Measurements from ENCODE around the gene BTBD1.
"Not testable (repeated sequence)": the region's sequence is repeated elsewhere in the genome, so short reads cannot be mapped to it uniquely, and the experiment has no call there.

The BTBD1 gene

GRCh38 chr15:83057696-83058376 lies 9.2 kb downstream of the BTBD1 start:
- no peak for DNase-seq (ENCODE audit: low spot score)

DNA sequence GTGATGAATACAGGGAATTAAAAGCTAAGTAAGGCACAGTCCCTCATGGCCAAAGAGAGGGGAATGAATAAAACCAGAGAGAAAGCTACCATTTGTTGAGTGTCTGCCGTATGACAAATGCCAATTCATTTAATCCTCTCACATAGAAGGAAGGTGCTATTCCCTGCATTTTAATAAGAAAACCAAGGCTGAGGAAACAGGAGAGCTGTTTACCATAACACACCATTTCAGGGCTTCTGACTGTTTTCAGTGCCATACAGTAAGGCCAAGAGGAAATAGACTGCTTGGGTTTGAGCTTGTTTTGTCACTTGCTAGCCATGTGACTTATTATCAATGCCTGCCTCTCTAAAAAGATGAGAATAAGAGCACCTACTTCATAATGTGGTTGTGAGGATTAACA lies 10.1 kb downstream of the BTBD1 start:
- DNase-seq (ENCODE audit: low spot score) = no peak

DNA sequence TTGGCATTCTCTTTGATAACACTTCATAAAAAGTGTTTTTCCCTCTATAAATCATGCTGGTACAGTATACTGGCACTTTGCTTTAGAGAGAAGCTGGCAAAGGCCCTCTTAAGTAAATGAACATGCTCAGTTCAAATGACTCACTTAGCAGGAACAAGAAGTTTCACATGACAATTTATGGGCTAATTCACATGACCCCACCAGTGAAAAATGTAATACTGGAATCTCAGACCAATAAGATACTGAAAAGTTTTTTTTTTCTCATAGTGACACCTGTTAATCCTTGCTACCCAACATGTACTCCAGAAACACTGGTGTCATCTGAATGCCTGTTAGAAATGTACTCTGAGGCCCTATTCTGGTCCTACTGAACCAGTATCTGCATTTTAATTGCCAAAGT lies 13.9 kb downstream of the BTBD1 start:
- DNase-seq (ENCODE audit: low spot score) = no peak

DNA sequence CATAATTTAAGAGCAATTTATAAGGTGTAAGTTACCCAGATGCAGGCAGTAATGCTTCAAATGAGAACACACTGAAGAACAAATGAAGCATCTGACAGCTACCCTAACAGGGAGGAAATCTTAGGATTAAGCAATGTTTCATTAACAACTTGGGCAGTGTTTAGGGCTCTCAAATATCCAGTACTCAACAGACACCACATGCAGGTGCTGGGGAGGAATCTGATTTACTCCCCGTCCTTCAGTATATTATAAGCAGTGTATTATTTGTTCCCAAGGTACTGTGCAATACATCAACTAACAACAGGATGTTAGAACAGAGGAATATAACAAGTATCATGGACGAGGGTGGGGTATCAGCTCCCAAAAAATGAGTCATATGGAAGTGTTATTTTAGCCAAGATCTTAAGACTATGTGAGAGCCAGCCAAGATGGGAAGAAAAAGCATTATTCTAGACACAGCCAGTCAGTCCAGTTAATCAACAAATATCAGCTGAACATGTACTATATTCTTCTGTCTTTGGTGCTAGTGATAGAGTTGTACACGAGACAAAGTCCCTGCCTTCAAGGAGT lies 20.4 kb downstream of the BTBD1 start:
- DNase-seq (ENCODE audit: low spot score) = no peak

- no peak for DNase-seq (ENCODE audit: low spot score)
Measured at GRCh38 chr15:83044156-83044555, 22.9 kb downstream of the BTBD1 start.

- no peak for DNase-seq (ENCODE audit: low spot score)
Measured at GRCh38 chr15:83039206-83039605, 27.8 kb downstream of the BTBD1 start.

DNA sequence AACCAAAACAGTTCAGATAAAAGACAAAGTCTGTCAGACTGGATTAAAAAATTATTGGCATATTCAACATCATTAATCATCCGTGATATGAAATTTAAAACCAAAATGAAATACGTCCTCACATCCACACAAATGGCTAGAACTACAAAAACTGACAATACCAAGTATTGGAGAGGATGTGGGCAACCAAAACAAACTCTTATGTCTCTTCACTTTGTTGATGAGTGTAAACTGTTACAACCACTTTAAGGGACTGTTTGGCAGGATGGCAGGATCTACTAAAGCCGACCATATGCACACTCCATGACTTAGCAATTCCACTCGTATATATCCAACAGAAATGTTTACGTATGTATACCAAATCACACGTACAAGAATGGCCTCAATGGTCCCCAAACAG lies 30.8 kb downstream of the BTBD1 start:
- no peak for DNase-seq (ENCODE audit: low spot score)

GRCh38 chr15:83031234-83031633 lies 35.8 kb downstream of the BTBD1 start:
- DNase-seq (ENCODE audit: low spot score) = not testable (repeated sequence)

GRCh38 chr15:83030021-83030420 lies 37.0 kb downstream of the BTBD1 start:
- DNase-seq (ENCODE audit: low spot score) = no peak

DNA sequence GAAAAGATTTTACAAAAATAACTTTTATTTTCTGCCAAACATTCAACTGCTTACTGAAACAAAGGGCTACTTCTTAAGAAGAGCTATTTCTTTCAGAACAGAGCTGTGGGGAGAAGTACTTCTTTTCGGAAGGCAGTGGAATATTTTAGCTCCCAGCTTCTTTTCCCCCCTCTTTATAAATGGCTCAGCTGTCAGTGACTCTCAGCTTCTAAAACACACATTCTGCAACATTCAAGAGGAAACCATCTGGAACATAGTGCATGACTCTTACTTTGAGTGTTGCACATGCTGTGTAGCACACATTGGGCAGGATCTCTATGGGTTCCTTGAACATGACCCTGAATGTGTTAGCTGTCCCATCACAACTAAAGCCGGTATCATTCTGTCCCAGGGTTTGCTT lies 48.6 kb downstream of the BTBD1 start:
- peak; percentile 60 for DNase-seq (ENCODE audit: low spot score)

- no peak for DNase-seq (ENCODE audit: low spot score)
Measured at GRCh38 chr15:83016906-83017305, 50.1 kb downstream of the BTBD1 start.

DNA sequence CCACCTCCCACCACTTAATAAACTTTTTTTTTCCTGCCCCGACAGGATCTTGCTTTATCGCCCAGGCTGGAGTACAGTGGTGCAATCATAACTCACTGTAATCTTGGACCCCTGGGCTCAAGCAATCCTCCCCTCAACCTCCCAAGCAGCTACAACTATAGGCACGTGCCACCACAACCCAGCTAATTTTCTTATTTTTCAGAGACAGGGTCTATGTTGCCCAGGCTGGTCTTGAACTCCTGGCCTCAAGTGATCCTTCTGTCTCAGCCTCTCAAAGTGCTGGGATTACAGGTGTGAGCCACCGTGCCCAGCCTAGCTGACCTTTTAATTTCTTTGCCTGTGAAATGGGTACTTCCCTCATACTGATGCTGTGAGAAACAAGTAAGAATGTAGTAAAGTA lies 51.7 kb downstream of the BTBD1 start:
- DNase-seq (ENCODE audit: low spot score) = no peak

DNA sequence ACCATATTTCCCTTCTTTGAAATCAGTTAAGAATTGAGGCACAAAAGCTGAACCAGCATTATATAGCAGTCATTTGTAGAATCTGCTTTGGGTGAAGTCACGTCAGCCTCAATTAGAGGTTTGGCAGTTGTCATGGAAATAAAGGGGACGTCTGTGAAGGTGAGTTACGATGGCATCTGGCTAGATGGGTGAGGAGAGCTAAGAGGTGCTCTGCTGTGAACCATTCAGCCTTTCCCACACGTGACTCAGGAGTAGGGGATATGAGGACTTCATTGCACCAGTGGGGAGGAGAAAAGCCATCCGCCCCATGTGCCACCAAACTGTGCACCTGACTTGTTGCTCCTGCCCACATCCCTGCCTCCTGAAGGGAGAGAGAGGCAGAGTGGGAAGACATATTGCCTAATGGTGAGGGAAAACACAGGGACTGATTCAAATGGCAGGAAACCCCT lies 52.8 kb downstream of the BTBD1 start:
- no peak for DNase-seq (ENCODE audit: low spot score)

DNA sequence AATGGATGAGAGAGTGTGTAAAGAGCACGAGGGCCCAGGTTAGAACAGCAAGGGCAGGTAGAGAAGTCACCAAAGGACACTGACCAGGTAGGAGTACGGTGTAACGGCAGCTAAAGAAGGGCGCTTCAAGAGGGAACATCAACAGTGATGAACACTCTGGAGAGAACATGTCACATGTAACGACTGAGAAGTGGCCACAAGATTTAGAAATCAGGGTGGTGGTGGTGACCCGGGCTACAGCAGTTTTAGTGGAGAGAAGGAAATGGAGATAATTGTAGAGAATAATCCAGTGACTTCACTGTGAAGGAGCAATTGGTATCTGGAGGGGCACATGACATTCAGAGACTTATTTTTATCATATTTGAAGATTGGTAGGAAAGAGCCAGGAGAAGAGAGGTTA lies 54.4 kb downstream of the BTBD1 start:
- DNase-seq (ENCODE audit: low spot score) = no peak

GRCh38 chr15:83012076-83012426 lies 55.0 kb downstream of the BTBD1 start:
- DNase-seq (ENCODE audit: low spot score) = no peak

DNA sequence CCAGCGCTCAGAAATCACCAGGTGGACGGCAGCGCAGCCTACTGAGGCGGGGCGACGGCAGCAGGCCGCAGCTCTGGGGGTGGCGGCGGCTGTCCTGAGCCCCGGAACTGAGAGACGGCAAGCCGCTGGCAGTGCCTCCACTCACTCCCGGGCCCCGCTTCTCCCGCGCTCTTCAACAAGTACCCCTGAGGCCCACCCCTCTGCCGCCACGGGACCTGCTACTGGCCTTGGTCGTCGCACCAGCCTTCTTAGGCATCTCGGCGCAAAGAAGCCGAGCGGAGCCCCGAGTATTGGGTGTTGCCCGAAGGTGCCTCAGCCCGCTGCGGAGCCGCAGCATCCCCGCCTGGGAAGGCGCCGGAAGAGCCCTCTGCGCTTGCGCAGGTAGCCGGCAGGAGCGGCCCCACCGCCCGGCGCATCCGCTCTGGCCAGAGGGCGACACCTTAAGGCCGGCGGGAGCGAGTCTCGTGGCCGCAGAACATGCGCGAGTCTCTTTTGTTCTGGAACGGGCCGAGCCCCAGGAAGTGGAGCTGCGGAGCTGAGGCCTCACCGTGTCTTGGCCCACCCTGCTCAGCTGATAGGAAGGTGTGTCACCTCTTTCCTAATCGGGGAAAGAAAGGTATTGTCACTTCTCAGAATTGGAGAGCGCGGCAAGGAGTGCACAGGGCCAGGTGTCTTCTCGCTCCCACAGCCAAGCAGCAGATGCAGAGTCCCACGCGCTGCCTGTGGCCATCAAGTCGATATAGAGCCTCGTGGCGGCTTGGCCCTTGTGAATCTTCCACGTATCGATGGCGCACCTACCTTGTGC lies 55.6 kb downstream of the BTBD1 start, which contains the start of gene C15orf40:
Gene C15orf40 (minus strand): TSS at position 369 of the 805 bp plus-strand sequence. CDS start 32 bp downstream, at position 337.
- DNase-seq (ENCODE audit: low spot score) = peak; percentile 92

- DNase-seq (ENCODE audit: low spot score) = peak; percentile 84
Measured at GRCh38 chr15:83010709-83011270, 56.3 kb downstream of the BTBD1 start.

GRCh38 chr15:83000672-83001031 lies 66.4 kb downstream of the BTBD1 start:
- DNase-seq (ENCODE audit: low spot score) = not testable (repeated sequence)

- DNase-seq (ENCODE audit: low spot score) = peak; percentile 74
Measured at GRCh38 chr15:82999905-83000671, 67.0 kb downstream of the BTBD1 start.

DNA sequence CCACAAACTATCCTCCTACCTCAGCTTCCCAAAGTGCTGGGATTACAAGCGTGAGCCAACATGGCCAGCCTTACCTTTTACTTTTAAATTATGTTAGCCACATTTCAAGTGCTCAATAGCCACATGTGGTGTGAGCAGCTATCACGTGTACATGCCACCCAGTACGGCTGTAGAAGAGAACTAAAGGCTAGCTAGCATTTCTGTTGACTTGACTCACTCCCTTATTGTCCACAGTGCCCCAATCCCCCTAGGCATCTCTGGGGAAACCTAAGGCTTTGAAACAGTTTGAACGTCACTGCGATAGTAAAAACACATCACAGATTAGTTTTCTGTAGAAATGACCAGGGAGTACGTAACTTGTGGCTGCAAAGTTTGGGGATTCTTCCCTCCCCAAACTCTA lies 67.6 kb downstream of the BTBD1 start:
- no peak for DNase-seq (ENCODE audit: low spot score)

GRCh38 chr15:82995938-82996337 lies 71.1 kb downstream of the BTBD1 start:
- DNase-seq (ENCODE audit: low spot score) = no peak

DNA sequence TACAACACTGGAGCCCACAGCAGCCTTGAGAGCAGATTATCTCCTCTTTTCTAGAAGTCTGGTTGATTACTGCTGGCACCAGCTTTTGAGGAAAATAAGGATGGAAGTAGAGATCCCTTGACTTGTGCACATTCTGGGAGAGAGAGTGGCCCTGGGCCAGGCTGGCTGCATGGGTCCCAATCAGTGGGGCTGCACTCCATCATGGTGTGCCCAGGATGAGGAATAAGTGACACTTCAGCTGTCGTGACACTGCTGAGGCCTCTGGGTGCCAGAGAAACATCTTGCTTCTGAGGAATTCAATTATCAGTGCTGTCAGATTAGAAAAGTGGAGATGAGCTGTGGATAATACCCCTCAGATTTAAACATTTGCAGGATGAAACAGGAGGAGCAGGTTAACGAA lies 72.0 kb downstream of the BTBD1 start:
- no peak for DNase-seq (ENCODE audit: low spot score)
